ENCODE data around the gene HUS1. TPM values are rescaled to one million over a fixed set of nuclear protein-coding genes. Genes with fewer than 3 reads are reported as not detected.

HUS1 gene
- total RNA-seq, 4 donors from 2014 or later = 11.5 to 15.6 (median 13.7) TPM

DNA sequence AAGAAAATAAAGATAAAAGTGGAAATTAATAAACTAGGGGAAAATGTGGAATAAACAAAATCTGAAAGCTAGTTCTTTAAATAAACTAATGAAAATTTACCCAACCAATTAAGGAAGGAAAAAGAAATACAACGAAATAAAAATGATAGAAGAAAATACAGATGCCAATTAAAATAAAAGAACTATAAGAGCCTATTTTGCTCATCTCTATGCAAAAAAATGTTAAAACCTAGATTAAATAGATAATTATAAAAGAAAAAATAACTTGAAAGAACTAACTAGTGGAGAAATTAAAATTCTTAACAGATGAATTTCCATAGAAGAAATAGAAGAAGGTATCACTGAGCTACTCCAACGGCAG is 63.8 kb downstream of the HUS1 start:
- H3K27ac ChIP-seq (replicated peaks in 1 of 4) = no peak overlapping the region
- H3K9me3 ChIP-seq = peaks cover 0 to 4% (median 0%) of the 10 kb centered on the region in 4 donors
- H3K4me1 ChIP-seq = no peaks in the 10 kb centered on the region
- TF ChIP-seq POLR2A (IDR thresholded peaks at IDR 0.05; ENCODE audit: low read depth) (no peak), CTCF (IDR thresholded peaks at IDR 0.05) (no peak), EP300 (IDR thresholded peaks at IDR 0.05) (no peak), POLR2AphosphoS5 (IDR thresholded peaks at IDR 0.05) (no peak)
- intact Hi-C loops (cut with DNase I) = no loop called here
- H3K36me3 ChIP-seq = no peaks in the 10 kb centered on the region
- 78% methylated on average over 2 of the region's 2 CpGs for WGBS
- H3K27me3 ChIP-seq = no peaks in the 10 kb centered on the region
- DNase-seq (ENCODE audit: extremely low spot score) = no peak
- no peak overlapping the region for H3K4me3 ChIP-seq

- Histone ChIP-seq H3K36me3 (no peaks in the 10 kb centered on the region), H3K4me3 (no peak overlapping the region), H3K9me3 (peaks cover 0 to 4% (median 0%) of the 10 kb centered on the region in 4 donors), H3K27me3 (no peaks in the 10 kb centered on the region), H3K4me1 (no peaks in the 10 kb centered on the region), H3K27ac (replicated peaks in 1 of 4) (no peak overlapping the region)
- no peak for TF ChIP-seq POLR2A (IDR thresholded peaks at IDR 0.05; ENCODE audit: low read depth)
- TF ChIP-seq POLR2AphosphoS5 (IDR thresholded peaks at IDR 0.05) = no peak
- no peak for TF ChIP-seq CTCF (IDR thresholded peaks at IDR 0.05)
- no peak for TF ChIP-seq EP300 (IDR thresholded peaks at IDR 0.05)
- intact Hi-C loops (cut with DNase I) = no loop called here
- 69% methylated on average over 5 of the region's 5 CpGs for WGBS
- DNase-seq (ENCODE audit: extremely low spot score) = no peak
Observed at GRCh38 chr7:47914717-47915615, 64.4 kb downstream of the HUS1 start.

Other genes starting within 250 kb of the HUS1 start
- 1 to 10 TPM in 1 of 4 donors, under 1 TPM in 3; 0.50 to 1.7 (median 0.73) TPM for gene PKD1L1, start 31.1 kb downstream of the HUS1 start, total RNA-seq
- gene SUN3, start 49.5 kb upstream of the HUS1 start, total RNA-seq = not detected
- gene C7orf57, start 55.9 kb upstream of the HUS1 start, total RNA-seq = not detected
- 10 to 100 TPM in 3 of 4 donors, 1 to 10 TPM in 1; 7.1 to 26.8 (median 10.6) TPM for gene UPP1, start 109.7 kb upstream of the HUS1 start, total RNA-seq
- under 1 TPM in 3 of 4 donors, not detected in 1; under 0.01 to 0.26 (median 0.06) TPM for gene ABCA13, start 191.8 kb upstream of the HUS1 start, total RNA-seq

Data from esophagus muscularis mucosa (tissue), 4 donors.